H9 (cell line): ENCODE data around the gene DLG2. TPM values are rescaled to one million over a fixed set of nuclear protein-coding genes. Genes with fewer than 3 reads are reported as not detected.

ENCODE experiments used
- DNase-seq: peaks from one replicate; pipeline ENCODE4 v3.0.0-alpha.2; 2017
- H2AFZ ChIP-seq: one replicate; pipeline ENCODE4 v1.6.1; 2013; ENCODE audit warnings: mild to moderate bottlenecking, low read length, control low read depth, moderate library complexity
- H2AK5ac ChIP-seq: 2 replicates; pipeline ENCODE4 v1.6.1; 2013; ENCODE audit warnings: low read length, control low read depth, mixed read lengths; ENCODE audit not compliant: insufficient read length
- H2BK120ac ChIP-seq: one replicate; pipeline ENCODE4 v1.6.1; 2013; ENCODE audit warnings: low read depth, mild to moderate bottlenecking, low read length, control low read depth, inconsistent platforms; ENCODE audit not compliant: poor library complexity, severe bottlenecking
- H2BK12ac ChIP-seq: 2 replicates; pipeline ENCODE4 v1.6.1; 2013; ENCODE audit warnings: low read length, control low read depth, mixed read lengths, low read depth; ENCODE audit not compliant: insufficient read length
- H2BK15ac ChIP-seq: 2 replicates; pipeline ENCODE4 v1.6.1; 2013; ENCODE audit warnings: low read depth, low read length, control low read depth
- H2BK20ac ChIP-seq: one replicate; pipeline ENCODE4 v1.6.1; 2013; ENCODE audit warnings: low read depth, mild to moderate bottlenecking, low read length, control low read depth, inconsistent platforms; ENCODE audit not compliant: poor library complexity, severe bottlenecking
- H2BK5ac ChIP-seq: 2 replicates; pipeline ENCODE4 v1.6.1; 2013; ENCODE audit warnings: low read length, control low read depth, mixed read lengths; ENCODE audit not compliant: insufficient read length
- H3K14ac ChIP-seq: 2 replicates; pipeline ENCODE4 v1.6.1; 2013; ENCODE audit warnings: low read length, control low read depth; ENCODE audit not compliant: insufficient read depth
- H3K18ac ChIP-seq: 2 replicates; pipeline ENCODE4 v1.6.1; 2013; ENCODE audit warnings: low read depth, mild to moderate bottlenecking, mixed read lengths, low read length, control low read depth; ENCODE audit not compliant: insufficient read length
- H3K23ac ChIP-seq: 2 replicates; pipeline ENCODE4 v1.6.1; 2013; ENCODE audit warnings: low read length, control low read depth, mixed read lengths, low read depth; ENCODE audit not compliant: insufficient read length
- H3K23me2 ChIP-seq: 2 replicates; pipeline ENCODE4 v1.6.1; 2013; ENCODE audit warnings: low read depth, mild to moderate bottlenecking, mixed read lengths, low read length, control low read depth; ENCODE audit not compliant: insufficient read length, poor library complexity, severe bottlenecking
- H3K27ac ChIP-seq: 2 replicates; pipeline ENCODE4 v1.5.1; 2013; ENCODE audit warnings: low read length, control low read depth, mixed read lengths, low read depth; ENCODE audit not compliant: insufficient read length
- H3K27me3 ChIP-seq: 2 replicates; pipeline ENCODE4 v1.6.1; 2013; ENCODE audit warnings: low read length, control low read depth, inconsistent platforms; ENCODE audit not compliant: insufficient read depth
- H3K4ac ChIP-seq: 2 replicates; pipeline ENCODE4 v1.6.1; 2013; ENCODE audit warnings: low read depth, mild to moderate bottlenecking, control low read depth, inconsistent platforms, low read length, moderate library complexity
- H3K4me1 ChIP-seq: 2 replicates; pipeline ENCODE4 v1.6.1; 2013; ENCODE audit warnings: low read length, control low read depth, inconsistent platforms; ENCODE audit not compliant: insufficient read depth
- H3K4me2 ChIP-seq: 2 replicates; pipeline ENCODE4 v1.6.1; 2013; ENCODE audit warnings: low read length, control low read depth, mixed read lengths; ENCODE audit not compliant: insufficient read length, insufficient read depth
- H3K56ac ChIP-seq: 2 replicates; pipeline ENCODE4 v1.6.1; 2013; ENCODE audit warnings: low read depth, mild to moderate bottlenecking, mixed read lengths, low read length, control low read depth; ENCODE audit not compliant: insufficient read length
- H3K79me1 ChIP-seq: 2 replicates; pipeline ENCODE4 v1.6.1; 2013; ENCODE audit warnings: low read depth, mild to moderate bottlenecking, moderate library complexity, low read length, control low read depth, inconsistent platforms; ENCODE audit not compliant: insufficient read depth, poor library complexity, severe bottlenecking
- H3K79me2 ChIP-seq: 2 replicates; pipeline ENCODE4 v1.6.1; 2013; ENCODE audit warnings: low read length, control low read depth, inconsistent platforms; ENCODE audit not compliant: insufficient read depth
- H3K9ac ChIP-seq: 2 replicates; pipeline ENCODE4 v1.6.1; 2013; ENCODE audit warnings: low read length, control low read depth, mixed read lengths; ENCODE audit not compliant: insufficient read length; ENCODE audit errors: extremely low read depth
- H3K9me3 ChIP-seq: one replicate; pipeline ENCODE4 v1.6.1; 2013; ENCODE audit warnings: low read depth, low read length, inconsistent platforms; ENCODE audit not compliant: control insufficient read depth
- H3T11ph ChIP-seq: one replicate; pipeline ENCODE4 v1.6.1; 2013; ENCODE audit warnings: mild to moderate bottlenecking, low read length, control low read depth, inconsistent platforms
- H4K20me1 ChIP-seq: one replicate; pipeline ENCODE4 v1.6.1; 2013; ENCODE audit not compliant: control insufficient read depth, insufficient read length, insufficient read depth
- H4K5ac ChIP-seq: 2 replicates; pipeline ENCODE4 v1.6.1; 2013; ENCODE audit warnings: low read depth, mild to moderate bottlenecking, mixed read lengths, low read length, control low read depth; ENCODE audit not compliant: insufficient read length
- H4K8ac ChIP-seq: replicated peaks from 2 replicates; pipeline ENCODE4 v1.6.1; 2013; ENCODE audit warnings: low read length, control low read depth, mixed read lengths, low read depth; ENCODE audit not compliant: insufficient read length
- H4K91ac ChIP-seq: 2 replicates; pipeline ENCODE4 v1.6.1; 2013; ENCODE audit warnings: low read depth, mild to moderate bottlenecking, moderate library complexity, mixed read lengths, low read length, control low read depth; ENCODE audit not compliant: insufficient read length
- H3K27ac Mint-ChIP-seq, 3 experiments: 2 replicates in 2 of 3; 3 replicates in 1 of 3; pipeline ENCODE4 v1.8.0; 2020 to 2021; ENCODE audit warnings: mixed read lengths in 3 of 3, mild to moderate bottlenecking in 1 of 3, moderate library complexity in 1 of 3
- H3K27me3 Mint-ChIP-seq: 2 replicates; pipeline ENCODE4 v1.8.0; 2021; ENCODE audit warnings: low read depth, mild to moderate bottlenecking, moderate library complexity, mixed read lengths
- H3K36me3 Mint-ChIP-seq, 3 experiments: 2 replicates in 2 of 3; 3 replicates in 1 of 3; pipeline ENCODE4 v1.8.0; 2020 to 2021; ENCODE audit warnings: low read depth in 3 of 3, mixed read lengths in 3 of 3; ENCODE audit not compliant: insufficient read depth in 1 of 3
- H3K4me1 Mint-ChIP-seq, 2 experiments: 2 replicates each; pipeline ENCODE4 v1.8.0; 2020; ENCODE audit warnings: mixed read lengths in 2 of 2
- H3K4me3 Mint-ChIP-seq, 2 experiments: 2 replicates in 1 of 2; 3 replicates in 1 of 2; pipeline ENCODE4 v1.8.0; 2020 to 2021; ENCODE audit warnings: mild to moderate bottlenecking in 2 of 2, mixed read lengths in 2 of 2, moderate library complexity in 1 of 2
- H3K9me3 Mint-ChIP-seq, 2 experiments: 2 replicates in 1 of 2; 3 replicates in 1 of 2; pipeline ENCODE4 v1.8.0; 2020; ENCODE audit warnings: mild to moderate bottlenecking in 2 of 2, mixed read lengths in 2 of 2, moderate library complexity in 1 of 2
- CTCF ChIP-seq: fragments of 200-600 bp; sonication (generic); conservative IDR thresholded peaks from 3 replicates; pipeline ENCODE4 v1.8.0; 2021; ENCODE audit warnings: antibody characterized with exemption, mild to moderate bottlenecking
- WGBS: extraction: QIAGEN DNeasy Blood & Tissue Kit; methylation state at CpG from one replicate; pipeline ENCODE4 v1.1.7; 2013; ENCODE audit warnings: missing lambda C conversion rate, low lambda C conversion rate, mixed read lengths; ENCODE audit not compliant: insufficient read length; ENCODE audit errors: extremely low coverage; 5-methylcytosine and 5-hydroxymethylcytosine counted together
- total RNA-seq: library from RNA; stranded (reverse); gene quantifications from 2 replicates; pipeline ENCODE4 v1.2.1, GENCODE V29; 2021

DLG2 gene
- total RNA-seq, 1 experiment from 2014 or later: 8.0 TPM

GRCh38 chr11:84289381-84289906 lies 1337.7 kb downstream of the DLG2 start:
- Histone ChIP-seq H4K8ac (no peak overlapping the region), H3T11ph (no peak overlapping the region), H3K14ac (no peak overlapping the region), H3K9me3 (no peaks in the 10 kb centered on the region), H3K79me1 (no peaks in the 10 kb centered on the region), H2BK120ac (no peak overlapping the region), H3K9ac (no peak overlapping the region), H3K23me2 (no peaks in the 10 kb centered on the region), H3K4ac (no peak overlapping the region), H2BK12ac (no peak overlapping the region), H3K4me1 (no peaks in the 10 kb centered on the region), H2BK15ac (no peak overlapping the region), H3K18ac (no peak overlapping the region), H2BK20ac (no peak overlapping the region), H2BK5ac (no peak overlapping the region), H3K23ac (no peak overlapping the region), H4K5ac (no peak overlapping the region), H3K79me2 (no peaks in the 10 kb centered on the region), H2AFZ (no peak overlapping the region), H3K27ac (no peak overlapping the region), H4K20me1 (no peaks in the 10 kb centered on the region), H2AK5ac (no peak overlapping the region), H3K56ac (no peak overlapping the region), H3K4me2 (no peak overlapping the region), H4K91ac (no peak overlapping the region), H3K27me3 (no peaks in the 10 kb centered on the region)
- TF ChIP-seq CTCF: no peak
- no peak overlapping the region for H3K27ac Mint-ChIP-seq
- H3K36me3 Mint-ChIP-seq: no peaks in the 10 kb centered on the region
- no peak for DNase-seq
- WGBS: no CpG with 5 or more reads among the region's 3 CpGs
- H3K9me3 Mint-ChIP-seq: no peaks in the 10 kb centered on the region
- H3K4me1 Mint-ChIP-seq: peaks cover 6 to 9% of the 10 kb centered on the region in 2 experiments; a peak in 3 of 4 replicates
- H3K4me3 Mint-ChIP-seq: no peak overlapping the region
- H3K27me3 Mint-ChIP-seq: no peaks in the 10 kb centered on the region
